Mononuclear cell (primary cell): ENCODE data around the gene TBCK. TPM values are rescaled to one million over a fixed set of nuclear protein-coding genes. Genes with fewer than 3 reads are reported as not detected.
"Not testable (repeated sequence)": the region's sequence is repeated elsewhere in the genome, so short reads cannot be mapped to it uniquely, and the experiment has no call there.

ENCODE experiments used
- H3K27me3 ChIP-seq: 2 replicates; pipeline ENCODE4 v1.6.0; 2011; ENCODE audit warnings: low read length, control low read depth; ENCODE audit not compliant: insufficient read depth
- H3K4me1 ChIP-seq: 2 replicates; pipeline ENCODE4 v1.5.1; 2011; ENCODE audit warnings: mild to moderate bottlenecking, low read length, control low read depth; ENCODE audit not compliant: insufficient read depth
- H3K4me3 ChIP-seq: 2 replicates; pipeline ENCODE4 v1.5.1; 2011; ENCODE audit warnings: mild to moderate bottlenecking, low read length, moderate library complexity
- H3K9me3 ChIP-seq: 2 replicates; pipeline ENCODE4 v1.5.1; 2011; ENCODE audit warnings: low read depth, mild to moderate bottlenecking, control low read depth, low read length
- total RNA-seq: library from RNA; depleted of rRNA; stranded (reverse); fragments of >200 nt; gene quantifications from one replicate; pipeline ENCODE4 v1.2.3, GENCODE V29; 2012

Gene TBCK
- total RNA-seq, 1 donor, result 31.7 TPM

DNA sequence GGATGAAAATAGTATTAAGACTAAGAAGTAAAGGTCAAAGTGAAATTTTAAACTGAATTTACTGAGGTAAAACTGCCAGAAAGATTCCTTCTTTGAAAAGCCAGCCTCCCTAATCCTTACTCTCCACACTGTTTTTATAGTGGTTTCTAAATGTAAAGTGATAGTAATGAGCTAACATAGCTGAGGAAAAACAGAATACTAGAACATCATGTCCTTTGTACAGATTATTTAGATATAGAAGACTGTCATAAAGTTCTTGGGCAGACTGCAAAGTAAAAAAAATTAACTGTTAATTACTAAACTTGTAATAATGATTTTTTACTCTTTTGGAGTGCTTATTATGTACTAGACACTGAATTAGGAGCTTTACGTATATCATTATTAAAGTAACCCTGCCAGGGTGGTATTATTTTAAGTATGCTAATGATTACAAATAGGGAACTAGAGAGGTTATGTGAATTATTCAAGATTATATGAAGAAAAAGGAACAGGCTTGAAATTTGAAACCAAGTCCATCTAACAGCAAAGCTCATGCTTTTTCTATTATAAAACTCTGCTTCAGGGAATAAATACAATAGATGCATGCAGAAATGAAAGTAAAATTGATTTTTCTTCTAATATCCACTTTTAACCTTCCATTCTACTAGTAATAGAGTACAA lies 150.5 kb downstream of the TBCK start:
- Histone ChIP-seq H3K4me1 (no peaks in the 10 kb centered on the region), H3K27me3 (no peaks in the 10 kb centered on the region), H3K9me3 (no peaks in the 10 kb centered on the region), H3K4me3 (no peak overlapping the region)

GRCh38 chr4:106162278-106162677 lies 153.7 kb downstream of the TBCK start:
- H3K9me3 ChIP-seq, result no peaks in the 10 kb centered on the region

DNA sequence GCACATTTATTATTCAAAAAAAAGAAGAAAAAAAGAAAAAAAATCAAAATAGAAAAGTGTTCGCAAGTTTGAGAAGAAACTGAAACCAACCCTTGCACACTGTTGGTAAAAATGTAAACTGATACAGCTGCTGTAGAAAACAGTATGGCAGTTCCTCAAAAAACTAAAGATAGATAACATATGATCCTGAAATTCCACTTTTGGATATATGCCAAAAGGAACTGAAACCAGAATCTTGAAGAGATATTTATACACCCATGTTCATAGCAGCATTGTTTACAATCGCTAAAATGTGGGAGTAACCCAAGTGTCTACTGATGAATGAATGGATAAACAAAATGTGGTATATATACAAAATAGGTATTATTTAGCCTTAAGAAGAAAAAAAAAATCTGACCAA lies 155.4 kb downstream of the TBCK start:
- Histone ChIP-seq H3K9me3 (no peaks in the 10 kb centered on the region), H3K27me3 (no peaks in the 10 kb centered on the region), H3K4me3 (no peak overlapping the region), H3K4me1 (no peaks in the 10 kb centered on the region)

More at GRCh38 chr4:106162278-106162677, 153.7 kb downstream of the TBCK start:
- Histone ChIP-seq H3K4me3 (no peak overlapping the region), H3K4me1 (no peaks in the 10 kb centered on the region), H3K27me3 (no peaks in the 10 kb centered on the region)

GRCh38 chr4:106149911-106150310 lies 166.1 kb downstream of the TBCK start:
- Histone ChIP-seq H3K4me3 (no peak overlapping the region), H3K27me3 (no peaks in the 10 kb centered on the region), H3K9me3 (no peaks in the 10 kb centered on the region), H3K4me1 (no peaks in the 10 kb centered on the region)

DNA sequence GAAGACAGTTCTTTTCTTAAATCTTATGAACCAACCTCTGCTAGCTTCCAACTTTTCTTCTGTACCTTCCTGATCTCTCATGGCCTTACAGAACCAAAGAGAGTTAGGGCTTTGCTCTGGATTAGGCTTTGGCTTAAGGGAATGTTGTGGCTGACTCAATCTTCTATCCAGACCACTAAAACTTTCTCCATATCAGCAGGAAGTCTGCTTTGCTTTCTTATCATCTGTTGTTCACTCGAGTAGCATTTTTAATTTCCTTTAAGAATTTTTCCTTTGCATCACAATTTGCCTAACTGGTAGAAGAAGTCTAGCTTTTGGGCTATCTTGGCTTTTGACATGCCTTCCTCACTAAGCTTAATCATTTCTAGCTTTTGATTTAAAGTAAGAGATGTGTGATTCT lies 167.0 kb downstream of the TBCK start:
- Histone ChIP-seq H3K4me1 (no peaks in the 10 kb centered on the region), H3K4me3 (no peak overlapping the region), H3K9me3 (no peaks in the 10 kb centered on the region), H3K27me3 (no peaks in the 10 kb centered on the region)

- no peaks in the 10 kb centered on the region for H3K27me3 ChIP-seq
- H3K4me3 ChIP-seq, result no peak overlapping the region
- no peaks in the 10 kb centered on the region for H3K4me1 ChIP-seq
- H3K9me3 ChIP-seq, result no peaks in the 10 kb centered on the region
Measured at GRCh38 chr4:106142616-106143127, 173.3 kb downstream of the TBCK start.

GRCh38 chr4:106140601-106141000 lies 175.4 kb downstream of the TBCK start:
- H3K4me3 ChIP-seq, result no peak overlapping the region
- no peaks in the 10 kb centered on the region for H3K27me3 ChIP-seq
- H3K9me3 ChIP-seq, result no peaks in the 10 kb centered on the region
- H3K4me1 ChIP-seq, result no peaks in the 10 kb centered on the region

DNA sequence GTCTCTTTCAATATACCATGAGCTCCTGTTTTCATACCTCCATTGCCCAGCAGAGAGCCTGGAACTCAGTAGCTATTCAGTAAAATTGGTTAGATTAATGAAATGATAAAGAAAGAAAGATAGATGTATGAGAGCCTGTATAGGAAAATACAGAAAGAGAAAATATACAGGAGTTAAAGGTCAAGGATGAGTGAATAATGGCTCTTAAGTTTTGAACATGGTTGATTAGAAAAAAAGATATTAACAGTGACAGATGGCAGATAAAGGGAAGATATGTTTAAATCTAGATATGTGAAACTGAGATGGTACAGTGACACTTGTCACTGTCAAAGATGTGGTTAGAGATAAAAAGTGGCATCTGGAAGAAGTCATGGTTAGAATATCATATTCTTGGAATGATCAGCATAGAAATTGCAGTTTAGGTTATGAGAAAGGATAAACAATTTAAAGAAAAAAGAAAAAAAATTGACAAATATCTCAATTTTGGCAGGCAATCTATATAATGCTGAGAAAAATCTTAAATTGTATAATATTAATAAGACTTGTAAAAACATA lies 179.2 kb downstream of the TBCK start:
- Histone ChIP-seq H3K4me1 (no peaks in the 10 kb centered on the region), H3K9me3 (no peaks in the 10 kb centered on the region), H3K4me3 (no peak overlapping the region), H3K27me3 (no peaks in the 10 kb centered on the region)

- Histone ChIP-seq H3K4me1 (no peaks in the 10 kb centered on the region), H3K4me3 (no peak overlapping the region), H3K9me3 (no peaks in the 10 kb centered on the region), H3K27me3 (no peaks in the 10 kb centered on the region)
Measured at GRCh38 chr4:106132045-106132444, 184.0 kb downstream of the TBCK start.

DNA sequence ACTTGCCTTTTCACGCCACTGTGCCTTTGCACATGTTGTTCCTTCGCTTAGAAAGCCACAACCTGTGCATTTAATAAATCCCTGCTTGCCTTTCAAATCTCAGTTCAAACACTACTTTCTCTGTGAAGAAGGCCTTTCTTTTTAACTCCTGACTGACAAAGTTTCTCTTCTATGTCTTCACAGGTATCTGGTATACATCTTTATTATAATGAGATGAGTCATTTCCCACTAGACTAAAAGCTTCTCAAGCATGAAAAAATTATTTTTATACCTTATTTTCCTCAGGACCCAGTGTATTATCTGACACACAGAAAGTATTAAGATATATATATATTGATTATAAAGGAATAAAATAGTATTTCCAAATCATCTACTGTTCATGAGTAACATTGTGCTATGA lies 189.9 kb downstream of the TBCK start:
- Histone ChIP-seq H3K4me3 (no peak overlapping the region), H3K9me3 (no peaks in the 10 kb centered on the region), H3K4me1 (no peaks in the 10 kb centered on the region), H3K27me3 (no peaks in the 10 kb centered on the region)

DNA sequence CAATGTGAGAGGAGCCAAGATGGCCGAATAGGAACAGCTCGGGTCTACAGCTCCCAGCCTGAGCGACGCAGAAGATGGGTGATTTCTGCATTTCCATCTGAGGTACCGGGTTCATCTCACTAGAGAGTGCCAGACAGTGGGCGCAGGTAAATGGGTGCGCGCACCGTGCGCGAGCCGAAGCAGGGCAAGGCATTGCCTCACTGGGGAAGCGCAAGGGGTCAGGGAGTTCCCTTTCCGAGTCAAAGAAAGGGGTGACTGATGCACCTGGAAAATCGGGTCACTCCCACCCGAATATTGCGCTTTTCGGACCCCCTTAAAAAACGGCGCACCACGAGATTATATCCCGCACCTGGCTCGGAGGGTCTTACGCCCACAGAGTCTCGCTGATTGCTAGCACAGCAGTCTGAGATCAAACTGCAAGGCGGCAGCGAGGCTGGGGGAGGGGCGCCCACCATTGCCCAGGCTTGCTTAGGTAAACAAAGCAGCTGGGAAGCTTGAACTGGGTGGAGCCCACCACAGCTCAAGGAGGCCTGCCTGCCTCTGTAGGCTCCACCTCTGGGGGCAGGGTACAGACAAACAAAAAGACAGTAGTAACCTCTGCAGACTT lies 196.0 kb downstream of the TBCK start:
- H3K9me3 ChIP-seq, H3K4me3 ChIP-seq, H3K27me3 ChIP-seq, H3K4me1 ChIP-seq: not testable (repeated sequence)

DNA sequence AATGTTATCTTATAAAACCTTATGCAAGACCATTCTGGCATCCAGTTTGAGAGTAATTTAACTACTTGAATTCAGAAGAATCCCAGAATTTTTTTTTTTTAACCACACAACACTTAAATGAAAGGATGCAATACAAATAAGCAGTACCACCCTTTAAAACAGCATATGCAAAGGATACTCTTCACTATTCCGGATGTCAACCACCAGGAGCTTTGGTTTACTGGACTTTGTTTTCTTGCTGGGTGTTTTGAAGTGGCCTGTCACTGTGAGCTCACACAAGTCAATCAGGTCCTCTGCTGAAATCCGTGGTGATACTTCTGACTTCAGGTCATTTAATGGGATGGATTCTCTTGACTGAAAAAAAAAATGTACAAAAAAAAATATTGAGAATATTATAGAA lies 200.0 kb downstream of the TBCK start:
- no peaks in the 10 kb centered on the region for H3K27me3 ChIP-seq
- H3K4me3 ChIP-seq, result no peak overlapping the region
- H3K9me3 ChIP-seq, result peaks cover 15% of the 10 kb centered on the region
- H3K4me1 ChIP-seq, result no peaks in the 10 kb centered on the region

- Histone ChIP-seq H3K4me1 (no peaks in the 10 kb centered on the region), H3K27me3 (no peaks in the 10 kb centered on the region), H3K9me3 (peaks cover 33% of the 10 kb centered on the region), H3K4me3 (no peak overlapping the region)
Measured at GRCh38 chr4:106114270-106114669, 201.7 kb downstream of the TBCK start.

GRCh38 chr4:106111778-106112469 lies 204.1 kb downstream of the TBCK start:
- H3K27me3 ChIP-seq, H3K4me1 ChIP-seq, H3K4me3 ChIP-seq: not testable (repeated sequence)
- H3K9me3 ChIP-seq, result peaks cover 37% of the 10 kb centered on the region

- peaks cover 37% of the 10 kb centered on the region for H3K9me3 ChIP-seq
- H3K27me3 ChIP-seq, result no peaks in the 10 kb centered on the region
- H3K4me1 ChIP-seq, result no peaks in the 10 kb centered on the region
- no peak overlapping the region for H3K4me3 ChIP-seq
Measured at GRCh38 chr4:106109929-106110328, 206.1 kb downstream of the TBCK start.
